ENCODE results near the gene SINHCAF.

Gene SINHCAF

DNA sequence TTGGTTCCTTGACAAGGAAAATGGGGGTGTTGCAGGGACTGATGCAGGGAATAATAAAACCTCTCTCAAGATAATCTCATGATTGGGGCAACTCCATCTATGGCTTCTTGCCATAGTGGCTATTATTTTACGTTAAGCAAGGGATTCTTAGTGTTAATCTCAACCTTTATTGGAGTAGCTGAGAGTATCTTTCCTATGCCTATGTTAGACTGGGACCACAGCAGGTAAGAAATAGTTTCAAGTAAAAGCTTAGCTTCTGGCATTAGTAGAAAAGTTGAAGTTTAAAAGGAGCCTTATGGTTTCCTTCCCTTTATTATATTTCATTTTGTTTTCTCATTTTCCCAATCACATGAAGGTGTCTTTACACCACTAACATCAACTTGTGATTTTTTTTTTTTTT lies 16.7 kb downstream of the SINHCAF start:
- in situ Hi-C loops (cut with HindIII; ENCODE audit: low sequenced_read_pairs), result no loop called here
- no peak overlapping the region for H3K4me3 ChIP-seq (ENCODE audit: low read depth, low read length)
- no peak for DNase-seq (ENCODE audit: low read depth)
- TF ChIP-seq, protein P1, sequence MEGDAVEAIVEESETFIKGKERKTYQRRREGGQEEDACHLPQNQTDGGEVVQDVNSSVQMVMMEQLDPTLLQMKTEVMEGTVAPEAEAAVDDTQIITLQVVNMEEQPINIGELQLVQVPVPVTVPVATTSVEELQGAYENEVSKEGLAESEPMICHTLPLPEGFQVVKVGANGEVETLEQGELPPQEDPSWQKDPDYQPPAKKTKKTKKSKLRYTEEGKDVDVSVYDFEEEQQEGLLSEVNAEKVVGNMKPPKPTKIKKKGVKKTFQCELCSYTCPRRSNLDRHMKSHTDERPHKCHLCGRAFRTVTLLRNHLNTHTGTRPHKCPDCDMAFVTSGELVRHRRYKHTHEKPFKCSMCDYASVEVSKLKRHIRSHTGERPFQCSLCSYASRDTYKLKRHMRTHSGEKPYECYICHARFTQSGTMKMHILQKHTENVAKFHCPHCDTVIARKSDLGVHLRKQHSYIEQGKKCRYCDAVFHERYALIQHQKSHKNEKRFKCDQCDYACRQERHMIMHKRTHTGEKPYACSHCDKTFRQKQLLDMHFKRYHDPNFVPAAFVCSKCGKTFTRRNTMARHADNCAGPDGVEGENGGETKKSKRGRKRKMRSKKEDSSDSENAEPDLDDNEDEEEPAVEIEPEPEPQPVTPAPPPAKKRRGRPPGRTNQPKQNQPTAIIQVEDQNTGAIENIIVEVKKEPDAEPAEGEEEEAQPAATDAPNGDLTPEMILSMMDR (IDR thresholded peaks at IDR 0.05; ENCODE audit: low read depth, low read length, missing control alignments), result no peak

DNA sequence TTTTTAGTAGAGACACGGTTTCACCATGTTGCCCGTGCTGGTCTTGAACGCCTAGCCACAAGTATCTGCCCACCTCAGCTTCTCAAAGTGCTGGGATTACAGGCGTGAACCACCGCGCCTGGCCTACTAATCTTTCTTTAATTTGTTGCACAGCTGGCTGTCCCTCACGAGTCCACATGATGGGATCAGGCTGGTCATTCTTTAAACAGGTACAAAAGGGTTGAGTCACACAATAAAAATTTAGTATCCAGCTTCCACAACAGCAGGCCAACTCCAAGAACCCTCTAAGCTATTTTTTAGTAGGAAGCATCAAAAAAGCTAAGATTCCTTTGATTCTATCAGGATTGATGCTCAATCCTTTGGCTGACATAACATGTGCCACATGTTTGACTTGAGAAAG lies 17.8 kb downstream of the SINHCAF start:
- TF ChIP-seq, protein P1 (IDR thresholded peaks at IDR 0.05; ENCODE audit: low read depth, low read length, missing control alignments), result no peak
- DNase-seq (ENCODE audit: low read depth), result no peak
- in situ Hi-C loops (cut with HindIII; ENCODE audit: low sequenced_read_pairs), result no loop called here

GRCh38 chr12:31306866-31307265 lies 19.1 kb downstream of the SINHCAF start:
- in situ Hi-C loops (cut with HindIII; ENCODE audit: low sequenced_read_pairs), result no loop called here
- no peak for DNase-seq (ENCODE audit: low read depth)

More for the DNA sequence above, 17.8 kb downstream of the SINHCAF start:
- H3K4me3 ChIP-seq (ENCODE audit: low read depth, low read length), result no peak overlapping the region

DNA sequence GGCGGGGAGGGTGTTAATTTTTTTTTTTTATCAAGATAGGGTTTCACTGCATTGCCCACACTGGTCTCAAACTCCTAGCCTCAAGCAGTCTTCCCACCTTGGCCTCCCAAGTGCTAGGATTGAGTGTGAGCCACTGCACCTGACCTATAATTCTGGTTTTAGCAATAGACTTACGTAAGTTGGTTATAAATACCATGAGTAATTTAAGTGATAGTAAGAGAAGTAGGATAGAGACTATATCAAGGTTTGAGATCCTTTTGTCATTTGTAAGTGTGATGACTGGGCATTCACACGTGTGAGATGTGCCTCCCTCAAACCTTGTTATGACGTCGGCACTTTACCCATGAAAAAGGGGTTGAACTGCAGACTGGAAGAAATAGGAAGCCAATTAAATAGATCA lies 22.5 kb downstream of the SINHCAF start:
- in situ Hi-C loops (cut with HindIII; ENCODE audit: low sequenced_read_pairs), result no loop called here
- DNase-seq (ENCODE audit: low read depth), result no peak
- no peak overlapping the region for H3K4me3 ChIP-seq (ENCODE audit: low read depth, low read length)
- TF ChIP-seq, protein P1 (IDR thresholded peaks at IDR 0.05; ENCODE audit: low read depth, low read length, missing control alignments), result no peak

More at GRCh38 chr12:31306866-31307265, 19.1 kb downstream of the SINHCAF start:
- TF ChIP-seq, protein P1 (IDR thresholded peaks at IDR 0.05; ENCODE audit: low read depth, low read length, missing control alignments), result no peak
- H3K4me3 ChIP-seq (ENCODE audit: low read depth, low read length), result no peak overlapping the region

GRCh38 chr12:31301311-31301710 lies 24.6 kb downstream of the SINHCAF start:
- TF ChIP-seq, protein P1 (IDR thresholded peaks at IDR 0.05; ENCODE audit: low read depth, low read length, missing control alignments), result no peak
- in situ Hi-C loops (cut with HindIII; ENCODE audit: low sequenced_read_pairs), result no loop called here
- DNase-seq (ENCODE audit: low read depth), result no peak
- H3K4me3 ChIP-seq (ENCODE audit: low read depth, low read length), result no peak overlapping the region

DNA sequence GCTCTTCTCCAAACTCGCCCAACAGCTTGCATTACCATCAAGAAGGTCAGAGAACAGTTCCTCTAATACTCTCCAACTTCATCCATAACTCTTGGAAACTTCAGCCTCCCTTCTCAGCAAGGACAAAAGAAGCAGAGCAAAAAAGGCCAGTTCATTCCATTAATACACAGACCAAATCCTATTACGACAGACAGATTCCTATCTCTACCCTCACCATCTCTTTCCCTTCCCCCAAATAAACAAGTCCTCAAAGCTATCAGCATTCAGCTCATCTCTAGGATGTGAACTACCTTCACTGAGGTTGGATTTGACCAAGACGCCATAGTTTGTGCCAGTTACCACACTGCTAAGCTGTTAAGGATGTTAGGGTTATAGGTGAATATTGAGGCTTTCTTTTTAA lies 25.2 kb downstream of the SINHCAF start:
- no peak for DNase-seq (ENCODE audit: low read depth)
- in situ Hi-C loops (cut with HindIII; ENCODE audit: low sequenced_read_pairs), result no loop called here
- H3K4me3 ChIP-seq (ENCODE audit: low read depth, low read length), result no peak overlapping the region
- TF ChIP-seq, protein P1 (IDR thresholded peaks at IDR 0.05; ENCODE audit: low read depth, low read length, missing control alignments), result no peak

DNA sequence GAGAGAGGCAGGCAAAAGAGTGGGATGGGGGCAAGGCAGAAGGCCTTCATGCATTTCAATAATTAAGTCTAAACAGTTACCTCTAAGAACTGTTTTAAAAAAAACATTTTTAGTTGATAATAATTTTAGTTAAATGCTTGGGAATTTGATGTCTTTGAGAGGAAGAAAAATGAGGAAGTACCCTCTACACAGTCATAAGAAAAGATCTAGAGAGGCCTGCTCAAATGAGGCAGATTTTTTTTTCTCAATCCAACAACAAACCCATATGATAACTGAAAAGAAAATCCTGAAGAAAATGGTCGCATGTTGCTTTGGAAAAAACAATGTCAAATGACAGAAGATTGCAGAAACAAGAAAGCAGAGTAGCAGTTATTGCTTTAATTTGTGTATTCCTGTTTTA lies 25.6 kb downstream of the SINHCAF start:
- DNase-seq (ENCODE audit: low read depth), result no peak
- TF ChIP-seq, protein P1 (IDR thresholded peaks at IDR 0.05; ENCODE audit: low read depth, low read length, missing control alignments), result no peak
- no peak overlapping the region for H3K4me3 ChIP-seq (ENCODE audit: low read depth, low read length)
- in situ Hi-C loops (cut with HindIII; ENCODE audit: low sequenced_read_pairs), result no loop called here

Data from astrocyte of the cerebellum (primary cell).